Osteocyte (in vitro differentiated cells): ENCODE measurements around the gene MPHOSPH6. TPM values are rescaled to one million over a fixed set of nuclear protein-coding genes. Genes with fewer than 3 reads are reported as not detected.

ENCODE experiments used
- DNase-seq: peaks from one replicate; pipeline ENCODE4 v3.0.0; 2021; ENCODE audit warnings: mixed read lengths; ENCODE audit not compliant: unreplicated experiment; ENCODE audit errors: extremely low spot score
- H3K27ac Mint-ChIP-seq: one replicate; pipeline ENCODE4 v1.8.0; 2021; ENCODE audit warnings: mild to moderate bottlenecking, mixed read lengths; ENCODE audit not compliant: unreplicated experiment
- H3K27me3 Mint-ChIP-seq: one replicate; pipeline ENCODE4 v1.8.0; 2021; ENCODE audit warnings: mixed read lengths; ENCODE audit not compliant: unreplicated experiment
- H3K36me3 Mint-ChIP-seq: one replicate; pipeline ENCODE4 v1.8.0; 2021; ENCODE audit warnings: mixed read lengths; ENCODE audit not compliant: unreplicated experiment
- H3K4me1 Mint-ChIP-seq: one replicate; pipeline ENCODE4 v1.8.0; 2021; ENCODE audit warnings: mixed read lengths; ENCODE audit not compliant: unreplicated experiment
- H3K4me3 Mint-ChIP-seq: one replicate; pipeline ENCODE4 v1.8.0; 2021; ENCODE audit warnings: mild to moderate bottlenecking, moderate library complexity, mixed read lengths; ENCODE audit not compliant: unreplicated experiment
- H3K9me3 Mint-ChIP-seq: one replicate; pipeline ENCODE4 v1.8.0; 2021; ENCODE audit warnings: mixed read lengths; ENCODE audit not compliant: unreplicated experiment
- CTCF ChIP-seq: fragments of 200-600 bp; sonication (generic); IDR thresholded peaks from 2 replicates; pipeline ENCODE4 v1.5.0; 2021; ENCODE audit warnings: antibody characterized with exemption, mild to moderate bottlenecking, moderate library complexity
- total RNA-seq: library from RNA; stranded (reverse); gene quantifications from 2 replicates; pipeline ENCODE4 v1.2.1, GENCODE V29; 2021

Gene MPHOSPH6
- total RNA-seq, 1 donor from 2014 or later, result 13.6 TPM

DNA sequence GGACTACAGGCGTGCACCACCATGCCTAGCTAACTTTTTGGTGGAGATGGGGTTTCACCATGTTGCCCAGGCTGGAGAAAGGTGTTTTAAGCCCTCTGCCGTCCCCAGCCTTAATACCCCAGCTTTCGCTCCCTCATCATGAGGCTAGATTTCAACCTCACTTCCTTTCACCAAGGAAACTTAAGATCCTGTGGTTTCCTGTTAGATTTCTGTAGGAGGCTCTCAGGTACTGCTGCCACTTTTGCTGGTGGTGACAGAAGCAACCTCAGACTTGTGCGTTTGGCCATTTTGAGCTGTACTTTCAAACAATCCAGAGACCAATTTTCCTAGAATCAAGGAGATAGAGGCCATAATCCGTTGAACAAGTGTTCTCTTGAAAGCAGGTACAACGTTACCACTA is 36.2 kb downstream of the MPHOSPH6 start:
- H3K36me3 Mint-ChIP-seq, result peaks cover 3% of the 10 kb centered on the region
- H3K4me3 Mint-ChIP-seq, result no peak overlapping the region
- H3K4me1 Mint-ChIP-seq, result peaks cover 15% of the 10 kb centered on the region
- no peaks in the 10 kb centered on the region for H3K27me3 Mint-ChIP-seq
- H3K27ac Mint-ChIP-seq, result no peak overlapping the region
- H3K9me3 Mint-ChIP-seq, result no peaks in the 10 kb centered on the region
- no peak for DNase-seq
- no peak for TF ChIP-seq CTCF

GRCh38 chr16:82129881-82130280 is 40.1 kb downstream of the MPHOSPH6 start:
- TF ChIP-seq CTCF, result no peak
- Mint-ChIP-seq H3K4me3 (no peak overlapping the region), H3K27me3 (peaks cover 8% of the 10 kb centered on the region), H3K36me3 (no peaks in the 10 kb centered on the region), H3K27ac (no peak overlapping the region), H3K4me1 (no peaks in the 10 kb centered on the region), H3K9me3 (no peaks in the 10 kb centered on the region)
- DNase-seq, result no peak

DNA sequence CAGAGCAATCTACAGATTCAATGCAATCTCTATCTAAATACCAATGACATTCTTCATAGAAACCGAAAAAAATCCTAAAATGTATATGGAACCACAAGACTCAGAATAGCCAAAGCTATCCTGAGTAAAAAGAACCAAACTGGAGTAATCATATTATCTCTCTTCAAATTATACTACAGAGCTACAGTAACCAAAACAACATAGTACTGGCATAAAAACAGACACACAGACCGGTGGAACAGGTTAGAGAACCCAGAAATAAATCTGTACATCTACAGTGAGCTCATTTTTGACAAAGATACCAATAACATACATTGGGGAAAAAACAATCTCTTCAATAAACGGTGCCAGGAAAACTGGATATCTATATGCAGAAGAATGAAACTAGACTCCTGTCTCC is 45.4 kb downstream of the MPHOSPH6 start:
- Mint-ChIP-seq H3K27me3 (peaks cover 29% of the 10 kb centered on the region), H3K27ac (no peak overlapping the region), H3K4me1 (no peaks in the 10 kb centered on the region), H3K36me3 (no peaks in the 10 kb centered on the region), H3K9me3 (no peaks in the 10 kb centered on the region), H3K4me3 (no peak overlapping the region)
- no peak for DNase-seq
- TF ChIP-seq CTCF, result no peak

DNA sequence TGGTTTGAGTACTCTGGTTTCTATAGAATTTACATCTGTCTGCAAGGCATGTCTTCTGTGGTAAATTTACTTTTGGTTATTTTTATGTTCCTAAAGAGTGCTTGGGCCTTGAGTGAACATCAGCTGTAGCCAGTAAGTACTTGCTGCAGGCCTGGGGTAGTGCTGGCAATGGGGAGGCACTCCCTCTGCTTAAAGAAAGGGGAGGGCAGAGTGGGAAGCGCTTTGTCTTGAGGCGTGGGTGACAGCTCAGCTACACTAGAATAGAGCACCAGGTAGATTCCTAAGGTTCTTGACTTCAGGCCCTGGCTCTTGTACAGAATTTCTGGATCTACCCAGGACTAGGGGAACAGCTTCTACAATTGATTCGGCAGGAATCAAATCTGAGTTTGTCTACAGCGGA is 50.6 kb downstream of the MPHOSPH6 start:
- Mint-ChIP-seq H3K27ac (no peak overlapping the region), H3K27me3 (peaks cover 21% of the 10 kb centered on the region), H3K4me1 (no peaks in the 10 kb centered on the region), H3K9me3 (no peaks in the 10 kb centered on the region), H3K4me3 (no peak overlapping the region), H3K36me3 (no peaks in the 10 kb centered on the region)
- no peak for DNase-seq
- TF ChIP-seq CTCF, result no peak

DNA sequence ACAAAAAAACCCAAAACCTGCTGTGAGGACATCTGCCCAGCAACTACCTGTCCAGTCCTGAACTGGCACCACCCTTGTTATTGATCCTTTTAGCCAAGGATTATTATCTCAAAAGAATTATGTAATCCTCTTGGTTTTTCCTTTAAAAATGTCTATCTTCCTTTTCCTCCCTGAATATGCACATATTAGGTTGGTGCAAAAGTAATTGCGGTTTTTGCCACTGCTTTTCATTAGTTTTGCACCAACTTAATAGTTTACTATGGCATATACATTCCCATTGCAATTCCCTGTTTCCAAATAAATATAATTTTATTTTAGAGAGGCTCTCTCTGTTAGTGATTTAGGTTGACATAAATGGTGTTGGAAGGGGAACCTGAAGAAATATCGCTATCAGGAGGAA is 51.3 kb downstream of the MPHOSPH6 start:
- TF ChIP-seq CTCF, result no peak
- Mint-ChIP-seq H3K4me3 (no peak overlapping the region), H3K27ac (no peak overlapping the region), H3K4me1 (no peaks in the 10 kb centered on the region), H3K9me3 (no peaks in the 10 kb centered on the region), H3K36me3 (no peaks in the 10 kb centered on the region), H3K27me3 (peaks cover 14% of the 10 kb centered on the region)
- DNase-seq, result no peak
